Measurements from ENCODE around the gene TAS2R40. TPM values are rescaled to one million over a fixed set of nuclear protein-coding genes. Genes with fewer than 3 reads are reported as not detected.
A peak's percentile ranks its signal among the peaks of the same experiment; 100 is the strongest.
"Not testable (repeated sequence)": the region's sequence is repeated elsewhere in the genome, so short reads cannot be mapped to it uniquely, and the experiment has no call there.

The TAS2R40 gene
- total and polyA plus RNA-seq, 12 donors: not detected

DNA sequence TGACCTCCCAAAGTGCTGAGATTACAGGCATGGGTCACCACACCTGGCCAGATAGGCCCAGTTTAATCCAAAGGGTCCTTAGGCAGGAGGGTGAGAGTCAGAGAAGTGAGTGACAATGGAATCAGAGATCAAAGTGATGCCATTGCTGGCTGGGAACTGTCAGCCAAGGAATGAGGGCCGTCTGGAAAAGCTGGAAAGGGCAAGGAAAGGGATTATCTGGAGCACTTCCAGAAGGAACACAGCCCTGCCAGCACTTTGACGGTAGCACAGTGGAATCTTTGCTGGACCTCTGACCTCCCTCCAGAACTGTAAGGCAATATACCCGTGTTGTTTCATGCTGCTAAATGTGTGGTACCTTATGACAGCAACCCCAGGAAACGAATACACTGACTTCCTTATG, 11.3 kb upstream of the TAS2R40 start:
- Histone ChIP-seq H3K4me1 (replicated peaks in 1 of 2) (no peaks in the 10 kb centered on the region), H3K27ac (no peak overlapping the region), H3K36me3 (replicated peaks in 1 of 2) (no peaks in the 10 kb centered on the region), H3K27me3 (no peaks in the 10 kb centered on the region), H3K9me3 (replicated peaks in 1 of 3) (no peaks in the 10 kb centered on the region), H3K4me3 (no peak overlapping the region)
- intact Hi-C loops (cut with DNase I): loop anchor here in 1 of 2 donors (10.0 kb wide), 1 partner anchor 336 kb away; no protein-coding TSS in a partner anchor
- TF ChIP-seq POLR2A (IDR thresholded peaks at IDR 0.05): no peak
- TF ChIP-seq, protein P1, sequence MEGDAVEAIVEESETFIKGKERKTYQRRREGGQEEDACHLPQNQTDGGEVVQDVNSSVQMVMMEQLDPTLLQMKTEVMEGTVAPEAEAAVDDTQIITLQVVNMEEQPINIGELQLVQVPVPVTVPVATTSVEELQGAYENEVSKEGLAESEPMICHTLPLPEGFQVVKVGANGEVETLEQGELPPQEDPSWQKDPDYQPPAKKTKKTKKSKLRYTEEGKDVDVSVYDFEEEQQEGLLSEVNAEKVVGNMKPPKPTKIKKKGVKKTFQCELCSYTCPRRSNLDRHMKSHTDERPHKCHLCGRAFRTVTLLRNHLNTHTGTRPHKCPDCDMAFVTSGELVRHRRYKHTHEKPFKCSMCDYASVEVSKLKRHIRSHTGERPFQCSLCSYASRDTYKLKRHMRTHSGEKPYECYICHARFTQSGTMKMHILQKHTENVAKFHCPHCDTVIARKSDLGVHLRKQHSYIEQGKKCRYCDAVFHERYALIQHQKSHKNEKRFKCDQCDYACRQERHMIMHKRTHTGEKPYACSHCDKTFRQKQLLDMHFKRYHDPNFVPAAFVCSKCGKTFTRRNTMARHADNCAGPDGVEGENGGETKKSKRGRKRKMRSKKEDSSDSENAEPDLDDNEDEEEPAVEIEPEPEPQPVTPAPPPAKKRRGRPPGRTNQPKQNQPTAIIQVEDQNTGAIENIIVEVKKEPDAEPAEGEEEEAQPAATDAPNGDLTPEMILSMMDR (IDR thresholded peaks at IDR 0.05): no peak
- WGBS, 4 donors: 16 to 37% (median 32%) methylated on average over 4 of the region's 4 CpGs
- DNase-seq: no peak

DNA sequence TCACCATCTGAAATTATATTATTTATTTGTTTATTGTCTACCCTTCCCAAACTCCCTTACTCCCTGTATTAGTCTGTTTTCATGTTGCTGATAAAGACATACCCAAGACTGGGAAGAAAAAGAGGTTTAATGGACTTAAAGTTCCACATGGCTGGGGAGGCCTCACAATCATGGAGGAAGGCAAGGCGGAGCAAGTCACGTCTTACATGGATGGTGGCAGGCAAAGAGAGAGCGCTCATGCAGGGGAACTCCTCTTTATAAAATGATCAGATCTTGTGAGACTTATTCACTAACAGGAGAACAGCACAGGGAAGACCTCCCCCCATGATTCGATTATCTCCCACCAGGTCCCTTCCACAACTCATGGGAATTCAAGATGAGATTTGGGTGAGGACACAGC, 8.4 kb upstream of the TAS2R40 start:
- not testable (repeated sequence) for H3K27me3 ChIP-seq; H3K4me1 ChIP-seq (replicated peaks in 1 of 2); H3K27ac ChIP-seq; H3K36me3 ChIP-seq (replicated peaks in 1 of 2); H3K4me3 ChIP-seq; H3K9me3 ChIP-seq (replicated peaks in 1 of 3); DNase-seq
- 88 to 95% (median 92%) methylated on average over 4 of the region's 4 CpGs for WGBS, 4 donors
- intact Hi-C loops (cut with DNase I): loop anchor here in 1 of 2 donors (2.0 to 10.0 kb wide), 2 partner anchors 205 to 339 kb away; no protein-coding TSS in a partner anchor

DNA sequence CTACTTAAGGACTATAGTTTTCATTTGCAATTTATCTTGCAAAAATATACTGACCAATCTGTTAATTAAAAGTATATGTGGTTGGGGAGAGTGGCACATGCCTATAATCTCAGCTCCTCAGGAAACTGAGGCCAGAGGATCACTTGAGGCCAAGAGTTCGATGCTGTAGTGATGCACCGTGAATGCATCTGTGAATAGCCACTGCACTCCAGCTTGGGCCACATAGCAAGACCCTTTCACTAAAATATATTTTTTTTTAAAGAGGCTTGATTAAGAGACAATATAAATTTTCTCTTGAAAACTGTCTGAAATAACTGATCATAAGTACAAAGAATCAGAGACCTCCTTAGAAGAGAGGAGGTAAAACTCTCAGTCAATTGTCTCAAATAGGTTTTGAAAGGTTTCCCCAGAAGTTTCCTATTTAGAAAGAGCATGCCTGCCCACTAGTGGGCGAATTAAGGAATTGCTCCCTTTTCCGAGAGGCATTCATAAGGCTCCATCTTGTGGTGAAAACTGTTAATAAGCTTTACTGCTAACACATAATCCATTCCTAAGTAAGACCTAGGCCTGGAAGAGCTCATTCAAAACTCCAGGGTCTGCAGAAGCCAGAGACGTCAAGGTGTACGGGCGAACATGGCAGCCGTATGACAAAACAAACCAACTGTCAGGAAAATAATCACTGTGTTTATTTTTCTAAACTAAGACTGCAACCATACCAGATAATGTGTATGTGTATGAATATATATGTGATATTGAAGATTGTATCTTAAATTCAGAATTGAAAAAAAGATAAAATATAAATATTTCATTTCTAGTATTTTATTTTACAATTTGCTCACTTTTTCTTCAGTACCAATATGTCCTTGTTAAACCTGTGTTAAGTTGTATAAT, 6.8 kb upstream of the TAS2R40 start:
- Histone ChIP-seq H3K27me3 (no peaks in the 10 kb centered on the region), H3K27ac (no peak overlapping the region), H3K9me3 (replicated peaks in 1 of 3) (no peaks in the 10 kb centered on the region), H3K4me3 (no peak overlapping the region), H3K4me1 (replicated peaks in 1 of 2) (no peaks in the 10 kb centered on the region), H3K36me3 (replicated peaks in 1 of 2) (no peaks in the 10 kb centered on the region)
- intact Hi-C loops (cut with DNase I): loop anchor here (5.0 to 10.0 kb wide), 2 partner anchors 208 to 340 kb away; no protein-coding TSS in a partner anchor
- TF ChIP-seq, protein P1 (IDR thresholded peaks at IDR 0.05): peak; percentile 98 to 100 (median 100)
- TF ChIP-seq POLR2A (IDR thresholded peaks at IDR 0.05): no peak
- WGBS, 4 donors: 16 to 23% (median 19%) methylated on average over 8 of the region's 8 CpGs
- peak; percentile 49 to 82 (median 68) for DNase-seq

DNA sequence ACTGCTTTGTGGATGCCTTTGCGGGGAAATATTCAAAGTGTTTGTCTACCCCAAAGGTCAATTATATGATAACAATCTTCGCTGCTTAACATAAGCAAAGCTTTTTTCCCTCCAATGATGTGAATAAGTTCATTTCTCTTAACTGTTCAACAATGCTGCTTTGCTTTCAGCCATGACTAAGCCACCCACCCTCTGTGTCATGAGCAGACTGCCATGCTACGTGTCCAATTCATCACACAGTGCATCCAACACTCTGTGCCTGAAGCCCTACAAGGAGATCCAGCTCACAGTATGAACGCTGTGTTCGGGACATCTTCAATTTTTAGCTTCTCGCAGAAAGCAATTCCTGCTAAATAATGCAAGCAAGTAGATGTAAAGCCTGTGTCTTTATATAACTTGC, 5.7 kb upstream of the TAS2R40 start:
- no peak for DNase-seq
- Histone ChIP-seq H3K27me3 (no peaks in the 10 kb centered on the region), H3K36me3 (replicated peaks in 1 of 2) (no peaks in the 10 kb centered on the region), H3K27ac (no peak overlapping the region), H3K9me3 (replicated peaks in 1 of 3) (no peaks in the 10 kb centered on the region), H3K4me1 (replicated peaks in 1 of 2) (no peaks in the 10 kb centered on the region), H3K4me3 (no peak overlapping the region)
- no peak for TF ChIP-seq POLR2A (IDR thresholded peaks at IDR 0.05)
- TF ChIP-seq, protein P1 (IDR thresholded peaks at IDR 0.05): no peak
- 84 to 91% (median 85%) methylated on average over 6 of the region's 6 CpGs for WGBS, 4 donors
- intact Hi-C loops (cut with DNase I): loop anchor here (5.0 to 10.0 kb wide), 2 partner anchors 209 to 341 kb away; no protein-coding TSS in a partner anchor
